GM23248 (cell line): ENCODE measurements around the gene TIPIN.

ENCODE experiments used
- EZH2 ChIP-seq: fragments of 200-600 bp; sonication (generic); IDR thresholded peaks from 2 replicates; pipeline ENCODE4 v1.6.1; 2018; ENCODE audit warnings: antibody characterized with exemption, mild to moderate bottlenecking; ENCODE audit not compliant: insufficient read depth, poor library complexity, severe bottlenecking
- EZH2phosphoT487 ChIP-seq: fragments of 200-600 bp; sonication (generic); IDR thresholded peaks from 2 replicates; pipeline ENCODE4 v1.6.1; 2018; ENCODE audit warnings: antibody characterized with exemption, moderate library complexity, mild to moderate bottlenecking, low read depth; ENCODE audit not compliant: insufficient read depth

- TF ChIP-seq EZH2 (no peak), EZH2phosphoT487 (no peak)
Measured at GRCh38 chr15:66291816-66292570, 64.5 kb downstream of the TIPIN start.
